Neural progenitor cell (in vitro differentiated cells): Measurements from ENCODE around the gene BCAS4. TPM values are rescaled to one million over a fixed set of nuclear protein-coding genes. Genes with fewer than 3 reads are reported as not detected.
"Not testable (repeated sequence)": the region's sequence is repeated elsewhere in the genome, so short reads cannot be mapped to it uniquely, and the experiment has no call there.

Source experiments
- DNase-seq: peaks from one replicate; pipeline ENCODE4 v3.0.0-alpha.2; 2016; ENCODE audit warnings: low spot score
- H2AFZ ChIP-seq: fragments of 200-600 bp; sonication (generic); replicated peaks from 2 replicates; pipeline ENCODE4 v1.6.1; 2016; ENCODE audit warnings: antibody characterized with exemption
- H3F3A ChIP-seq: fragments of 200-600 bp; sonication (generic); 2 replicates; pipeline ENCODE4 v1.6.1; 2016; ENCODE audit warnings: antibody characterized with exemption, low read depth
- H3K27ac ChIP-seq: fragments of 200-600 bp; sonication (generic); 2 replicates; pipeline ENCODE4 v1.5.1; 2016; ENCODE audit warnings: mild to moderate bottlenecking
- H3K27me3 ChIP-seq: fragments of 200-600 bp; sonication (generic); 2 replicates; pipeline ENCODE4 v1.6.1; 2016; ENCODE audit warnings: mild to moderate bottlenecking, moderate library complexity
- H3K36me3 ChIP-seq: fragments of 200-600 bp; sonication (generic); 2 replicates; pipeline ENCODE4 v1.5.1; 2016
- H3K4me1 ChIP-seq: fragments of 200-600 bp; sonication (generic); 2 replicates; pipeline ENCODE4 v1.6.1; 2016; ENCODE audit warnings: mixed run types
- H3K4me2 ChIP-seq: fragments of 200-600 bp; sonication (generic); 2 replicates; pipeline ENCODE4 v1.6.1; 2016
- H3K4me3 ChIP-seq: fragments of 200-600 bp; sonication (generic); 2 replicates; pipeline ENCODE4 v1.5.1; 2016
- H3K79me2 ChIP-seq: fragments of 200-600 bp; sonication (generic); 2 replicates; pipeline ENCODE4 v1.6.1; 2016; ENCODE audit warnings: low read depth
- H3K9ac ChIP-seq: fragments of 200-600 bp; sonication (generic); 2 replicates; pipeline ENCODE4 v1.6.1; 2016
- H3K9me3 ChIP-seq: fragments of 200-600 bp; sonication (generic); 2 replicates; pipeline ENCODE4 v1.5.1; 2016; ENCODE audit warnings: low read depth
- H4K20me1 ChIP-seq: fragments of 200-600 bp; sonication (generic); 2 replicates; pipeline ENCODE4 v1.6.1; 2016; ENCODE audit warnings: low read depth
- H3K27ac Mint-ChIP-seq: 3 replicates; pipeline ENCODE4 v1.8.0; 2021; ENCODE audit warnings: mixed read lengths
- H3K27me3 Mint-ChIP-seq: 2 replicates; pipeline ENCODE4 v1.8.0; 2022; ENCODE audit warnings: low read depth, mild to moderate bottlenecking, inconsistent platforms, moderate library complexity, mixed read lengths; ENCODE audit not compliant: insufficient read depth
- H3K36me3 Mint-ChIP-seq: 3 replicates; pipeline ENCODE4 v1.8.0; 2021; ENCODE audit warnings: mixed read lengths
- H3K4me1 Mint-ChIP-seq: 3 replicates; pipeline ENCODE4 v1.8.0; 2021; ENCODE audit warnings: mixed read lengths
- H3K4me3 Mint-ChIP-seq: 3 replicates; pipeline ENCODE4 v1.8.0; 2021; ENCODE audit warnings: mild to moderate bottlenecking, moderate library complexity, mixed read lengths
- H3K9me3 Mint-ChIP-seq: 3 replicates; pipeline ENCODE4 v1.8.0; 2020; ENCODE audit warnings: mixed read lengths
- CTCF ChIP-seq: fragments of 200-600 bp; sonication (generic); IDR thresholded peaks from 2 replicates; pipeline ENCODE4 v1.5.1; 2017; ENCODE audit warnings: antibody characterized with exemption, mild to moderate bottlenecking
- EZH2 ChIP-seq: fragments of 200-600 bp; sonication (generic); IDR thresholded peaks from 2 replicates; pipeline ENCODE4 v1.6.1; 2017; ENCODE audit warnings: antibody characterized with exemption, mild to moderate bottlenecking, moderate library complexity
- EZH2phosphoT487 ChIP-seq: fragments of 200-600 bp; sonication (generic); IDR thresholded peaks from 2 replicates; pipeline ENCODE4 v1.6.1; 2017; ENCODE audit warnings: antibody characterized with exemption
- total RNA-seq: library from RNA; depleted of rRNA; stranded (reverse); fragments of >200 nt; gene quantifications from 2 replicates; pipeline ENCODE4 v1.2.3, GENCODE V29; 2015; ENCODE audit warnings: low replicate concordance

BCAS4 gene
- total RNA-seq, 1 donor from 2014 or later: 15.3 TPM

GRCh38 chr20:50777373-50777772, 17.5 kb upstream of the BCAS4 start:
- H3K4me3 ChIP-seq: no peak overlapping the region
- Mint-ChIP-seq H3K4me3 (no peak overlapping the region), H3K4me1 (peaks cover 3% of the 10 kb centered on the region), H3K36me3 (no peaks in the 10 kb centered on the region), H3K27ac (no peak overlapping the region), H3K9me3 (no peaks in the 10 kb centered on the region), H3K27me3 (peaks cover 2% of the 10 kb centered on the region)
- peaks cover 9% of the 10 kb centered on the region for H3F3A ChIP-seq
- no peak overlapping the region for H3K4me2 ChIP-seq
- H2AFZ ChIP-seq: no peak overlapping the region
- no peaks in the 10 kb centered on the region for H3K9me3 ChIP-seq
- H3K9ac ChIP-seq: no peak overlapping the region
- peaks cover 5% of the 10 kb centered on the region for H3K4me1 ChIP-seq
- no peaks in the 10 kb centered on the region for H3K79me2 ChIP-seq
- no peaks in the 10 kb centered on the region for H4K20me1 ChIP-seq
- H3K36me3 ChIP-seq: no peaks in the 10 kb centered on the region
- DNase-seq: no peak
- TF ChIP-seq CTCF: no peak
- TF ChIP-seq EZH2: no peak
- no peak for TF ChIP-seq EZH2phosphoT487
- H3K27ac ChIP-seq: no peak overlapping the region
- no peaks in the 10 kb centered on the region for H3K27me3 ChIP-seq

- H3K79me2 ChIP-seq, H3K4me1 Mint-ChIP-seq, H4K20me1 ChIP-seq, H3K4me3 Mint-ChIP-seq, H3K9ac ChIP-seq, H3K9me3 Mint-ChIP-seq, H3K27me3 ChIP-seq, H2AFZ ChIP-seq, H3K4me3 ChIP-seq, H3K27me3 Mint-ChIP-seq, H3K27ac Mint-ChIP-seq, H3K36me3 ChIP-seq, H3K4me1 ChIP-seq, H3K4me2 ChIP-seq, H3K9me3 ChIP-seq, H3K36me3 Mint-ChIP-seq, H3K27ac ChIP-seq, DNase-seq, H3F3A ChIP-seq: not testable (repeated sequence)
These were observed 15.9 kb upstream of the BCAS4 start for GRCh38 chr20:50778994-50779393.

- no peaks in the 10 kb centered on the region for H3K79me2 ChIP-seq
- no peak overlapping the region for H3K27ac ChIP-seq
- H2AFZ ChIP-seq: no peak overlapping the region
- no peaks in the 10 kb centered on the region for H3K9me3 ChIP-seq
- H3K4me1 ChIP-seq: no peaks in the 10 kb centered on the region
- H3F3A ChIP-seq: peaks cover 3% of the 10 kb centered on the region
- Mint-ChIP-seq H3K27me3 (no peaks in the 10 kb centered on the region), H3K27ac (no peak overlapping the region), H3K4me3 (no peak overlapping the region), H3K9me3 (peaks cover 2% of the 10 kb centered on the region), H3K36me3 (no peaks in the 10 kb centered on the region), H3K4me1 (no peaks in the 10 kb centered on the region)
- H3K9ac ChIP-seq: no peak overlapping the region
- no peak overlapping the region for H3K4me2 ChIP-seq
- H4K20me1 ChIP-seq: no peaks in the 10 kb centered on the region
- H3K4me3 ChIP-seq: no peak overlapping the region
- no peaks in the 10 kb centered on the region for H3K27me3 ChIP-seq
- TF ChIP-seq EZH2phosphoT487 (no peak), EZH2 (no peak), CTCF (no peak)
- no peaks in the 10 kb centered on the region for H3K36me3 ChIP-seq
- DNase-seq: no peak
These were observed 11.5 kb upstream of the BCAS4 start for GRCh38 chr20:50783390-50783789.

GRCh38 chr20:50783903-50784302, 11.0 kb upstream of the BCAS4 start:
- H2AFZ ChIP-seq: no peak overlapping the region
- TF ChIP-seq CTCF: no peak
- TF ChIP-seq EZH2: no peak
- no peak for TF ChIP-seq EZH2phosphoT487
- no peak overlapping the region for H3K4me2 ChIP-seq
- Mint-ChIP-seq H3K27ac (no peak overlapping the region), H3K27me3 (peaks cover under 1% of the 10 kb centered on the region), H3K9me3 (peaks cover 2% of the 10 kb centered on the region), H3K4me3 (no peak overlapping the region), H3K36me3 (no peaks in the 10 kb centered on the region), H3K4me1 (peaks cover 5% of the 10 kb centered on the region)
- no peaks in the 10 kb centered on the region for H3K9me3 ChIP-seq
- no peaks in the 10 kb centered on the region for H3K4me1 ChIP-seq
- no peaks in the 10 kb centered on the region for H3K79me2 ChIP-seq
- no peaks in the 10 kb centered on the region for H4K20me1 ChIP-seq
- H3K36me3 ChIP-seq: no peaks in the 10 kb centered on the region
- no peak for DNase-seq
- H3K27me3 ChIP-seq: no peaks in the 10 kb centered on the region
- no peak overlapping the region for H3K4me3 ChIP-seq
- no peak overlapping the region for H3K27ac ChIP-seq
- no peak overlapping the region for H3K9ac ChIP-seq
- H3F3A ChIP-seq: peaks cover 8% of the 10 kb centered on the region
